MM.1S (cell line): ENCODE measurements around the gene CADM2.

Source experiments
- CTCF ChIP-seq: fragments of 300-600 bp; sonication (generic); IDR thresholded peaks from 2 replicates; pipeline ENCODE4 v1.5.1; 2016; ENCODE audit warnings: antibody characterized with exemption, low read length, mixed read lengths
- EZH2phosphoT487 ChIP-seq: fragments of 300-600 bp; sonication (generic); IDR thresholded peaks from 2 replicates; pipeline ENCODE4 v1.6.1; 2018; ENCODE audit warnings: antibody characterized with exemption, low read length

- TF ChIP-seq CTCF, result no peak
- TF ChIP-seq EZH2phosphoT487, result no peak
Observed at GRCh38 chr3:86109434-86109833, 1150.6 kb downstream of the CADM2 start.
